D721Med (cell line): Measurements from ENCODE around the gene SYTL1.

ENCODE experiments used
- DNase-seq: peaks from one replicate; pipeline ENCODE4 v3.0.0; 2011; ENCODE audit warnings: low spot score; ENCODE audit not compliant: insufficient read length
- FAIRE-seq: peaks from 2 replicates; lab custom pipeline; 2011; peaks lifted over from hg19 to GRCh38; lab: Jason Lieb, UNC
- CTCF ChIP-seq: IDR thresholded peaks from 2 replicates; pipeline ENCODE4 v1.5.1; 2012; ENCODE audit warnings: mild to moderate bottlenecking, control low read depth; ENCODE audit not compliant: insufficient read depth; ENCODE audit errors: missing control alignments

The SYTL1 gene

GRCh38 chr1:27367160-27367650 is 25.4 kb downstream of the SYTL1 start:
- TF ChIP-seq CTCF: no peak
- no peak for DNase-seq
- FAIRE-seq: no peak

GRCh38 chr1:27368869-27369582 is 27.2 kb downstream of the SYTL1 start:
- FAIRE-seq (no peak), DNase-seq (no peak)
- TF ChIP-seq CTCF: peak; percentile 12

GRCh38 chr1:27372022-27372807 is 30.4 kb downstream of the SYTL1 start:
- no peak for TF ChIP-seq CTCF
- FAIRE-seq (no peak), DNase-seq (no peak)

GRCh38 chr1:27372808-27373690 is 31.2 kb downstream of the SYTL1 start:
- no peak for FAIRE-seq
- no peak for DNase-seq
- TF ChIP-seq CTCF: no peak

- TF ChIP-seq CTCF: no peak
- FAIRE-seq (no peak), DNase-seq (no peak)
Observed at GRCh38 chr1:27374362-27375086, 32.7 kb downstream of the SYTL1 start, which contains the start of gene FCN3. FCN3 (minus strand) TSS chr1:27374824; CDS start chr1:27374818, 6 bp downstream.

GRCh38 chr1:27377760-27378495 is 36.1 kb downstream of the SYTL1 start:
- FAIRE-seq: no peak
- DNase-seq: no peak
- no peak for TF ChIP-seq CTCF
